Lung (tissue), 12 donors: ENCODE data around the gene MORC1. TPM values are rescaled to one million over a fixed set of nuclear protein-coding genes. Genes with fewer than 3 reads are reported as not detected.

Experiments
- ATAC-seq: fragments of 200-7000 bp; cut with Tn5 transposase; one replicate; pipeline ENCODE4 v1.9.1; 2020; ENCODE audit warnings: moderate number of reproducible peaks; ENCODE audit not compliant: insufficient read depth, low FRiP score
- DNase-seq, 3 donors: peaks; one replicate each; pipeline ENCODE4 v3.0.0-alpha.2; 2013 to 2017
- H3K27ac ChIP-seq, 2 donors: one replicate each; pipeline ENCODE4 v1.5.1; 2013; ENCODE audit warnings: mild to moderate bottlenecking in 2 of 2, moderate library complexity in 2 of 2, control low read depth in 1 of 2, inconsistent platforms in 1 of 2, low read depth in 1 of 2, low read length in 1 of 2
- H3K27me3 ChIP-seq, 3 donors: one replicate each; pipeline ENCODE4 v1.5.1; 2013; ENCODE audit warnings: low read length in 2 of 3; ENCODE audit not compliant: control insufficient read depth in 3 of 3, insufficient read depth in 3 of 3
- H3K36me3 ChIP-seq, 4 donors: one replicate each; pipeline ENCODE4 v1.5.1; 2013; ENCODE audit warnings: low read length in 4 of 4, mild to moderate bottlenecking in 1 of 4, moderate library complexity in 1 of 4; ENCODE audit not compliant: control insufficient read depth in 4 of 4, insufficient read depth in 4 of 4
- H3K4me1 ChIP-seq, 5 donors: one replicate each; pipeline ENCODE4 v1.5.1; 2013; ENCODE audit warnings: low read length in 5 of 5, mild to moderate bottlenecking in 2 of 5, moderate library complexity in 1 of 5; ENCODE audit not compliant: control insufficient read depth in 5 of 5, insufficient read depth in 5 of 5
- H3K4me3 ChIP-seq: one replicate; pipeline ENCODE4 v1.5.1; 2013; ENCODE audit warnings: mild to moderate bottlenecking, control low read depth, moderate library complexity
- H3K9ac ChIP-seq, 2 donors: one replicate each; pipeline ENCODE4 v1.5.1; 2013; ENCODE audit warnings: low read length in 2 of 2, control low read depth in 1 of 2; ENCODE audit not compliant: insufficient read depth in 1 of 2
- H3K9me3 ChIP-seq, 4 donors: one replicate each; pipeline ENCODE4 v1.5.1; 2013; ENCODE audit warnings: low read length in 3 of 4, mild to moderate bottlenecking in 1 of 4, moderate library complexity in 1 of 4; ENCODE audit not compliant: control insufficient read depth in 4 of 4, insufficient read depth in 3 of 4
- WGBS, 2 donors: extraction: QIAGEN DNeasy Blood & Tissue Kit; methylation state at CpG; one replicate each; pipeline ENCODE4 v1.1.7; 2013; 5-methylcytosine and 5-hydroxymethylcytosine counted together
- polyA plus RNA-seq, 2 donors: library from polyadenylated mRNA; stranded (reverse); fragments of 200-250 nt; gene quantifications; one replicate each; pipeline ENCODE4 v1.2.1, GENCODE V29; 2013
- total RNA-seq, 2 donors: library from RNA; depleted of rRNA in 1 of 2; stranded (reverse); fragments of >200 nt in 1 of 2; gene quantifications; one replicate each; pipeline ENCODE4 v1.2.1, GENCODE V29; 2014 to 2021
- TF ChIP-seq, protein P1 (sequence below): IDR thresholded peaks from 2 replicates; pipeline ENCODE4 v1.5.1; 2012; ENCODE audit warnings: mild to moderate bottlenecking; ENCODE audit errors: control extremely low read depth, extremely low read depth
- donor health status: control.
- donor health status: control.
- donor health status: Bipolar disorder and iron deficiency.
- donor health status: healthy.
- donor health status: DM: yes; HTN: yes; CAD: no.

MORC1 gene
- total and polyA plus RNA-seq, 4 donors = not detected

DNA sequence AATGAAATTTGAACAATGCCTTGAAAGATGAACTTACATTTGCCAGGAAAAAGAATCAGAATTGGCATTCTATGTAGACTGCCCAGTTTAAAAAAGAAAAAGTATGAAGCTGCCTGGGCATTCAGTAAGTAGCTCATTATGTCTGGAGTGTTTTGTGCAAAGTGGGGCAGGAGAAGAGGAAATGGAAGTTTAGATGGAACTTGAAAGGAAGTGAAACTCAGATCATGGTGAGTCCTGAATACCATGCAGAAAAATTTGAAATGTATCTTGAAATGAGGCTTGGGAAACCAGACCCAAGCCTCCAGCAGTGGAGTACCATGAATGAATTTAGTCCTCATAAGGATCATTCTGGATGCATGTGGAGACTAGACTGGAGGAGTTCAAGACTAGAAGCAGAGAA lies 4.8 kb upstream of the MORC1 start:
- Histone ChIP-seq H3K9me3 (no peaks in the 10 kb centered on the region), H3K4me3 (no peak overlapping the region), H3K36me3 (no peaks in the 10 kb centered on the region), H3K4me1 (no peaks in the 10 kb centered on the region), H3K27me3 (peaks cover 0 to 2% (median 0%) of the 10 kb centered on the region in 3 donors), H3K27ac (no peak overlapping the region), H3K9ac (no peak overlapping the region)
- TF ChIP-seq, protein P1, sequence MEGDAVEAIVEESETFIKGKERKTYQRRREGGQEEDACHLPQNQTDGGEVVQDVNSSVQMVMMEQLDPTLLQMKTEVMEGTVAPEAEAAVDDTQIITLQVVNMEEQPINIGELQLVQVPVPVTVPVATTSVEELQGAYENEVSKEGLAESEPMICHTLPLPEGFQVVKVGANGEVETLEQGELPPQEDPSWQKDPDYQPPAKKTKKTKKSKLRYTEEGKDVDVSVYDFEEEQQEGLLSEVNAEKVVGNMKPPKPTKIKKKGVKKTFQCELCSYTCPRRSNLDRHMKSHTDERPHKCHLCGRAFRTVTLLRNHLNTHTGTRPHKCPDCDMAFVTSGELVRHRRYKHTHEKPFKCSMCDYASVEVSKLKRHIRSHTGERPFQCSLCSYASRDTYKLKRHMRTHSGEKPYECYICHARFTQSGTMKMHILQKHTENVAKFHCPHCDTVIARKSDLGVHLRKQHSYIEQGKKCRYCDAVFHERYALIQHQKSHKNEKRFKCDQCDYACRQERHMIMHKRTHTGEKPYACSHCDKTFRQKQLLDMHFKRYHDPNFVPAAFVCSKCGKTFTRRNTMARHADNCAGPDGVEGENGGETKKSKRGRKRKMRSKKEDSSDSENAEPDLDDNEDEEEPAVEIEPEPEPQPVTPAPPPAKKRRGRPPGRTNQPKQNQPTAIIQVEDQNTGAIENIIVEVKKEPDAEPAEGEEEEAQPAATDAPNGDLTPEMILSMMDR = no peak
- ATAC-seq (no peak), DNase-seq (peak in 1 of 3 donors; percentile 3)

DNA sequence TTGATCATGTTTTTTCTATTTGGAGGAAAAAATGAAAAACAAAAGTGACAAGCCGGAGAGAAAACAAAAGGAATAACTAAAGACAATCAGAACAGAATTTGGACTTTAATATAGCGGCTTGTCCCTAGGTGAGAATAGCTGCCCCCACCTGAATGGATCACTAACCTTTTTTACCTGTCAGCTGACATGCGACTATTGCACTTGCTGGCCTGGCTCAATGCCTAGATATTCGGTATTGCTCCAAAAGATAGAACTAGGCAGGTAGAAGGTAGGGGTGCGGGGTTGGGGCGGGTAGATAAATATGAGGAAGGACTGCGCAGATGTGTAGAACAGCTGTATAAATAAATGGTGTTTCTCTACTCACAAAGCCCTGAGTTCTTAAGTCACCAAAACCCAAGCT lies 650 bp upstream of the MORC1 start:
- 87 to 95% methylated on average over 7 of the region's 7 CpGs for WGBS, 2 donors
- Histone ChIP-seq H3K4me1 (peaks cover 0 to 2% (median 0%) of the 10 kb centered on the region in 5 donors), H3K9ac (no peak overlapping the region), H3K4me3 (no peak overlapping the region), H3K9me3 (no peaks in the 10 kb centered on the region), H3K27ac (no peak overlapping the region), H3K27me3 (no peaks in the 10 kb centered on the region), H3K36me3 (no peaks in the 10 kb centered on the region)
- DNase-seq = no peak
- TF ChIP-seq, protein P1 = no peak
- no peak for ATAC-seq

DNA sequence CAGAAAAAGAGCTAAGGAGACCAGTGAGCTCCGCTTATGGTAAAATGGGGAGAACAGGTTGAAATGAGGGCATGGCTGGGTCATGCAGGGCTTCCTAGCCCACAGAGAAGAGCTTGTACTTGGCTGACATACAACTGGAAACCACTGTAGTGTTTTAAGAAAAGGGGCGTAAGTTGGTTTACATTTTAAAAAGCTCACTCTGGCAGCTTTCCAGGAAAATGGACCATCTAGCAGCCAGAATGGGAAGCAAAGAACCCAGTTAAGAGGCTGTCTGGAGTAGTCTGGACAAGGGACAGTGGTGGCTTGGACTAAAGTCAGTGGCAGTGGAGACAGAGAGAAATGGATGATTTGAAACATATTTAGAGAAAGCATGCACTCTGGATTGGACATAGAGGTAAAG lies 1.9 kb downstream of the MORC1 start:
- TF ChIP-seq, protein P1 = no peak
- peaks cover 0 to 2% (median 0%) of the 10 kb centered on the region in 5 donors for H3K4me1 ChIP-seq
- H3K9ac ChIP-seq = no peak overlapping the region
- no peaks in the 10 kb centered on the region for H3K36me3 ChIP-seq
- no peak overlapping the region for H3K4me3 ChIP-seq
- ATAC-seq (no peak), DNase-seq (peak in 2 of 3 donors; percentile 38 to 60)
- H3K27ac ChIP-seq = no peak overlapping the region
- H3K27me3 ChIP-seq = no peaks in the 10 kb centered on the region
- WGBS, 2 donors = 61 to 82% methylated on average over 2 of the region's 2 CpGs
- no peaks in the 10 kb centered on the region for H3K9me3 ChIP-seq

DNA sequence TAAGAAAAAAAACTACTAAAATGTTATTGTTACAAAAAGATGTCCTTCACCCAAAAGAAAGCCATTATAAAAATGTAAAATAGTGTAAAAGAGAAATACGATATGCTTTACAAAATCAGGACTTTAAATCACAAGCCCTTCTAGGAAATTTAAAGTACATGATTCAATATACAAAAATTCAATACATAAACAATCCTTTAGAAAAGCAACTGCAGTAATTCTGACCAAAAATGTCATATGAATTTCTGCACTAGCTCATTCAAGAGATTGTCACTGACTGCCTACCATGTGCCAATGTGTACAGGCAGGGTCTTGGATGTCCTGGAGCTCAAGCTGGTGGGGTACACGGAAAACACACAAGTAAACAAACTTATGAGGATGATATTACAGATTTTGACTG lies 2.5 kb downstream of the MORC1 start:
- H3K9me3 ChIP-seq = no peaks in the 10 kb centered on the region
- H3K4me1 ChIP-seq = peaks cover 0 to 2% (median 0%) of the 10 kb centered on the region in 5 donors
- H3K27me3 ChIP-seq = no peaks in the 10 kb centered on the region
- TF ChIP-seq, protein P1 = no peak
- H3K36me3 ChIP-seq = no peaks in the 10 kb centered on the region
- WGBS, 2 donors = 62 to 71% methylated on average over 2 of the region's 2 CpGs
- DNase-seq (no peak), ATAC-seq (no peak)
- H3K4me3 ChIP-seq = no peak overlapping the region
- no peak overlapping the region for H3K9ac ChIP-seq
- no peak overlapping the region for H3K27ac ChIP-seq
